ENCODE data around the gene CCBE1.

Gene CCBE1

DNA sequence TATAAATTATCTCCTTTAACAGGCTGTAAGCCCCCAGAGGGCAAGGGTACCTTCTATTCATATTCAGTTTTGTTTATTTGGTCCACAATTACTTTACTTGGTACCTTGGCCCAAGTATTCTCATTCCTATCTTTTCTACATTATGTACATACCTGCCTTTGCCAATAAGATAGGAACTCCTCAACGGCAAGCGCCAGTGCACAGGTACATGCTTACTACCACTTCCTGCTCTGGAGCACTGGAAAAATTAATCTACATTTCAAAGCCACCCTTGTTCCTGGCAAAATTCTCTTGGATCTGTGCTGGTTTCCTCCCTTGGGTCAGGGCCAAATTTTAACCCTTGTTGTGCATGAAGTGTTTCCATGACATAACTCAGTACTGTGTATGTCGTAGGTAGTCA lies 303.8 kb downstream of the CCBE1 start:
- no peak for DNase-seq (ENCODE audit: low spot score)

- no peak for DNase-seq (ENCODE audit: low spot score)
These were observed 308.4 kb downstream of the CCBE1 start for GRCh38 chr18:59388817-59389216.

DNA sequence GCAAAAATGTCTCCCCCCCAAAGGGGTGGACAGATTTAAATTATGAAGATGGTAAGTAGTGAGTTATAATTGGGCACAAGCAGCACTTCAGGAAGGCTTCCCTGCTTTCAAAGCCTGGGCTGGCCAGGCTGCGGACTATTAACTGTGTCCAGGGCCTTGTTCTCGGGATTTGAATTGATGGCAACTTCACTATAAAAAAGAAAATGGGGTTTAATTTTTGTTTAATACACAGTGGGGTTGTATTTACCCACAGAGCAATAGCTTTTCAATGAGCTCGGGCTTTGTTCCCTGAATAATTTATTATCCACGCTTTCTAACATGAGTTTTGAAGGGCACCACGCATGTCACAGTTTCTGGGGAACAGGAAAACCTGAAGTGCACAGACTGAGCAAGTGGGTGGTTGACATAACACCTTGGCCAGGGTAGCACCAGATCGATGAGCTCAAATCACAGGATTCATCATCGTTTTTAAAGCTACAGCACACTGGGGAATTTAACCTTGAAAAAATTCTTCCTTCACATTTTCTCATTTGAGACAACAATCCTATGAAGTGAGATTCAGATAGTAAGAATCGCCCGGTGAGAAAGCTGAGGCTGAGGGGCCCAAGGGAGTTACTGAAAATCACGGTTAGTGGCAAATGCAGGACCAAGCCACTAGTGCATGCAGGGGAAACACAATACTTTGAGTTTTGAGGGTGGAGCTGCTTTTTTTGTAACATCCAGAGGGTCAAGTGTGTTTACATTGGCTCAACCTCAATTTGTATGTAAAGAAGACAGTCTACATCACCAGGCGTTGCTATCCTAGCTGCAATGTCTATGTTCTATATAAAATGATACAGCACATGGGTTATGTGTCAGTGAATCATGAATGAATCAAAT lies 309.3 kb downstream of the CCBE1 start:
- no peak for DNase-seq (ENCODE audit: low spot score)

GRCh38 chr18:59386909-59387686 lies 310.1 kb downstream of the CCBE1 start:
- no peak for DNase-seq (ENCODE audit: low spot score)

GRCh38 chr18:59385191-59385590 lies 312.0 kb downstream of the CCBE1 start:
- no peak for DNase-seq (ENCODE audit: low spot score)

- no peak for DNase-seq (ENCODE audit: low spot score)
These were observed 313.4 kb downstream of the CCBE1 start for GRCh38 chr18:59383851-59384250.

GRCh38 chr18:59382383-59382782 lies 314.8 kb downstream of the CCBE1 start:
- no peak for DNase-seq (ENCODE audit: low spot score)

DNA sequence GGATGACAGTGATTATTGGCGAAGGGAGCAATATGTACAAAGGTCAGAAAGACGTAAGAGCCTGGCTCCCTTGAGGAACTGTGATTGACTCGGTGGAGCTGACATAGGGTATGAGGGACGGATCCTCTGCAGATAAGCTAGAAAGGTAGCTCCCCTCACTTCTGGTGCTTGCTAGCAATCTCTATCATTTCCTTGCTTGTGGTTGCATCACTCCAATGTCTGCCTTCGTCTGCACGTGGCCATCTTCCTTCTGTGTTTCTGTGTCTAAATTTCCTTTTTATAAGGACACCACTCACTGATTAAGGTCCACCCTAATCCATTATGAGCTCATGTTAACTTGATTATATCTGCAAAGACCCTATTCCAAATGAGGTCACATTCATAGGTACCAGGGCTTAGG lies 315.3 kb downstream of the CCBE1 start:
- DNase-seq (ENCODE audit: low spot score) = no peak
